ENCODE data around the gene TBX6.

- TF ChIP-seq, protein P1, sequence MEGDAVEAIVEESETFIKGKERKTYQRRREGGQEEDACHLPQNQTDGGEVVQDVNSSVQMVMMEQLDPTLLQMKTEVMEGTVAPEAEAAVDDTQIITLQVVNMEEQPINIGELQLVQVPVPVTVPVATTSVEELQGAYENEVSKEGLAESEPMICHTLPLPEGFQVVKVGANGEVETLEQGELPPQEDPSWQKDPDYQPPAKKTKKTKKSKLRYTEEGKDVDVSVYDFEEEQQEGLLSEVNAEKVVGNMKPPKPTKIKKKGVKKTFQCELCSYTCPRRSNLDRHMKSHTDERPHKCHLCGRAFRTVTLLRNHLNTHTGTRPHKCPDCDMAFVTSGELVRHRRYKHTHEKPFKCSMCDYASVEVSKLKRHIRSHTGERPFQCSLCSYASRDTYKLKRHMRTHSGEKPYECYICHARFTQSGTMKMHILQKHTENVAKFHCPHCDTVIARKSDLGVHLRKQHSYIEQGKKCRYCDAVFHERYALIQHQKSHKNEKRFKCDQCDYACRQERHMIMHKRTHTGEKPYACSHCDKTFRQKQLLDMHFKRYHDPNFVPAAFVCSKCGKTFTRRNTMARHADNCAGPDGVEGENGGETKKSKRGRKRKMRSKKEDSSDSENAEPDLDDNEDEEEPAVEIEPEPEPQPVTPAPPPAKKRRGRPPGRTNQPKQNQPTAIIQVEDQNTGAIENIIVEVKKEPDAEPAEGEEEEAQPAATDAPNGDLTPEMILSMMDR (IDR thresholded peaks at IDR 0.05 in 8 of 11, conservative IDR thresholded peaks at IDR 0.05 in 3 of 11): no peak
- TF ChIP-seq POLR2A (IDR thresholded peaks at IDR 0.05): no peak
These were observed 12.4 kb upstream of the TBX6 start for GRCh38 chr16:30104090-30104489.
